Measurements from ENCODE around the gene PBX3. TPM values are rescaled to one million over a fixed set of nuclear protein-coding genes. Genes with fewer than 3 reads are reported as not detected.
A peak's percentile ranks its signal among the peaks of the same experiment; 100 is the strongest.

PBX3 gene
- total RNA-seq (100 to 1,000 TPM in 5 of 7 donors, 10 to 100 TPM in 2; 81.5 to 199 (median 149) TPM), polyA plus RNA-seq (10 to 100 TPM; 52.6 to 72.8 TPM)
- long read RNA-seq, donor 1, transcript PBX3-207 (9 exons, 2,789 nt) = minor isoform, 9 of 202 reads
- long read RNA-seq, donor 1, transcript PBX3-205 (7 exons, 950 nt) = minor isoform, 15 of 202 reads
- long read RNA-seq, donor 1, transcript PBX3-201 (8 exons, 2,755 nt) = major isoform, 59 of 202 reads
- long read RNA-seq, donor 1, transcript PBX3-204 (9 exons, 2,775 nt) = minor isoform, 35 of 202 reads
- long read RNA-seq, donor 1, partial matches to known transcripts = 50 of 202 reads
- long read RNA-seq, donor 1, other reads (novel, unspliced or antisense) = 28 of 202 reads
- long read RNA-seq, donor 2, partial matches to known transcripts = 16 of 21 reads
- long read RNA-seq, donor 2, other reads (novel, unspliced or antisense) = 0 of 21 reads
- long read RNA-seq, donor 3, transcript PBX3-204 (9 exons, 2,775 nt) = minor isoform, 97 of 322 reads
- long read RNA-seq, donor 3, transcript PBX3-202 (8 exons, 1,130 nt) = minor isoform, 22 of 322 reads
- long read RNA-seq, donor 3, transcript PBX3-205 (7 exons, 950 nt) = minor isoform, 36 of 322 reads
- long read RNA-seq, donor 3, transcript PBX3-201 (8 exons, 2,755 nt) = major isoform, 129 of 322 reads
- long read RNA-seq, donor 3, partial matches to known transcripts = 15 of 322 reads
- long read RNA-seq, donor 3, other reads (novel, unspliced or antisense) = 21 of 322 reads

DNA sequence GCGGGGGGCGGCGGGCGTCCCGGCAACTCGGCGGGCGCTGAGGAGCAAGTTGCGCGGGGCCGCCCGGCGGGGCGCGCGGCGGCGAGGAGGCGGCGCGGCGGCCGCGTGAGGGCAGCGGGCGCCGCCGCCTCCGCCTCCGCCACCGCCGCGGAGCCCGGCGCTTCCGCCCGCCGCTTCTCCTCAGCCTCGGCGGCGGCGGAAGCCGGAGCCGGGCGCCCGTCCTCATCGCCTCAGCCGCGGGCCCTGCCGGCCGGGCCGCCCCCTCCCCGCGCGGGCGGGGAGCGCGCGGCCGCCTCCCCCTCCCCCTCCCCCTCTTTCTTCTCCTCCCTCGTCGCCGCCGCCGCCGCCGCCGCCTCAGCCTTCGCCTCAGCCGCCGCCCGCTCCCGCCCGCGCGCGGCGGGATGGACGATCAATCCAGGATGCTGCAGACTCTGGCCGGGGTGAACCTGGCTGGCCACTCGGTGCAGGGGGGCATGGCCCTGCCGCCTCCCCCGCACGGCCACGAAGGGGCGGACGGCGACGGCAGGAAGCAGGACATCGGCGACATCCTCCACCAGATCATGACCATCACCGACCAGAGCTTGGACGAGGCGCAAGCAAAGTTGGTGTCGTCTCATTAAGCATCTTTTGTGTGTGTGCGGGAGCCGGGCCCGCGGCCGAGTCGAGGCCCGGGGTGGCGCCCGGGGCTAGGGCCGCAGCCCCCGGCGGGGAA is at the start of gene PBX3:
Gene PBX3 (plus strand): TSS at position 321 of the 712 bp plus-strand sequence.
- no peaks in the 10 kb centered on the region for H3K27me3 ChIP-seq
- H3K9me3 ChIP-seq = no peaks in the 10 kb centered on the region
- WGBS, 3 donors = 0 to 1% (median 1%) methylated on average over 28 to 107 of the region's 107 CpGs
- peak within 1 kb of the TSS; percentile 77 for H3K4me3 ChIP-seq
- no peaks in the 10 kb centered on the region for H3K36me3 ChIP-seq
- intact Hi-C loops (cut with DNase I) = loop anchor here in 2 of 4 donors (5.0 to 10.0 kb wide), 4 partner anchors 140 to 478 kb away; no protein-coding TSS in a partner anchor
- peak; percentile 16 for TF ChIP-seq POLR2A (IDR thresholded peaks at IDR 0.05)
- TF ChIP-seq, protein P1, sequence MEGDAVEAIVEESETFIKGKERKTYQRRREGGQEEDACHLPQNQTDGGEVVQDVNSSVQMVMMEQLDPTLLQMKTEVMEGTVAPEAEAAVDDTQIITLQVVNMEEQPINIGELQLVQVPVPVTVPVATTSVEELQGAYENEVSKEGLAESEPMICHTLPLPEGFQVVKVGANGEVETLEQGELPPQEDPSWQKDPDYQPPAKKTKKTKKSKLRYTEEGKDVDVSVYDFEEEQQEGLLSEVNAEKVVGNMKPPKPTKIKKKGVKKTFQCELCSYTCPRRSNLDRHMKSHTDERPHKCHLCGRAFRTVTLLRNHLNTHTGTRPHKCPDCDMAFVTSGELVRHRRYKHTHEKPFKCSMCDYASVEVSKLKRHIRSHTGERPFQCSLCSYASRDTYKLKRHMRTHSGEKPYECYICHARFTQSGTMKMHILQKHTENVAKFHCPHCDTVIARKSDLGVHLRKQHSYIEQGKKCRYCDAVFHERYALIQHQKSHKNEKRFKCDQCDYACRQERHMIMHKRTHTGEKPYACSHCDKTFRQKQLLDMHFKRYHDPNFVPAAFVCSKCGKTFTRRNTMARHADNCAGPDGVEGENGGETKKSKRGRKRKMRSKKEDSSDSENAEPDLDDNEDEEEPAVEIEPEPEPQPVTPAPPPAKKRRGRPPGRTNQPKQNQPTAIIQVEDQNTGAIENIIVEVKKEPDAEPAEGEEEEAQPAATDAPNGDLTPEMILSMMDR (IDR thresholded peaks at IDR 0.05) = no peak
- no peak for TF ChIP-seq EP300 (IDR thresholded peaks at IDR 0.05)
- H3K27ac ChIP-seq = peak within 1 kb of the TSS; percentile 87 to 90
- peak; percentile 63 to 81 (median 75) for DNase-seq
- H3K4me1 ChIP-seq (ENCODE audit: insufficient read depth) = no peaks in the 10 kb centered on the region

DNA sequence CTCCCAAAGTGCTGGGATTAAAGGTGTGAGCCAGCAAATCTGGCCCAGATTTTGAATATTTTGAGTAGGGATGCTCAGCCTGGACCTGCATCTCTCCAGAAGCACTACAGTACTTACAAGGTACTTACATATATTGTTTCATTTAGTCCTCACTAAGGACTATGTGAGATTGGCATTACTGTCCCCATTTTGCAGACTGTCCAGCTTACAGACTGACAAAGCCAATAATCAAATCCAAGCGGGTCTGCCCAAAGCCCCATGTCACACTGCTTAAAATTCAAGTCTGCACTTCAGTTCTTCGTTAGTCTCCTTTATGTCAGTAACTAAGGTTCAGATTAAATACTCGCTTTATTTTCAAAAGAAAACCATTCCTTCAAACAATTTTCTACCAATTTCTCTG is 47.3 kb upstream of the PBX3 start:
- 96 to 99% (median 99%) methylated on average over 3 of the region's 3 CpGs for WGBS, 3 donors

GRCh38 chr9:125700791-125701190 is 46.4 kb upstream of the PBX3 start:
- H3K9me3 ChIP-seq = no peaks in the 10 kb centered on the region
- H3K27ac ChIP-seq = no peak overlapping the region
- no peak for DNase-seq
- 83 to 89% (median 87%) methylated on average over 2 of the region's 2 CpGs for WGBS, 3 donors
- no peak for TF ChIP-seq EP300 (IDR thresholded peaks at IDR 0.05)
- no peak overlapping the region for H3K4me3 ChIP-seq
- peaks cover under 1% of the 10 kb centered on the region for H3K4me1 ChIP-seq (ENCODE audit: insufficient read depth)
- H3K36me3 ChIP-seq = no peaks in the 10 kb centered on the region
- no peaks in the 10 kb centered on the region for H3K27me3 ChIP-seq
- intact Hi-C loops (cut with DNase I) = no loop called here

More for the DNA sequence above, 47.3 kb upstream of the PBX3 start:
- TF ChIP-seq, protein P1 (IDR thresholded peaks at IDR 0.05) = no peak
- TF ChIP-seq POLR2A (IDR thresholded peaks at IDR 0.05) = no peak
- TF ChIP-seq EP300 (IDR thresholded peaks at IDR 0.05) = no peak
- no peak for DNase-seq
- H3K9me3 ChIP-seq = no peaks in the 10 kb centered on the region
- no peaks in the 10 kb centered on the region for H3K36me3 ChIP-seq
- no peak overlapping the region for H3K4me3 ChIP-seq
- H3K27me3 ChIP-seq = no peaks in the 10 kb centered on the region
- intact Hi-C loops (cut with DNase I) = no loop called here
- no peak overlapping the region for H3K27ac ChIP-seq
- H3K4me1 ChIP-seq (ENCODE audit: insufficient read depth) = peaks cover 1% of the 10 kb centered on the region

- no peaks in the 10 kb centered on the region for H3K9me3 ChIP-seq
- no peak overlapping the region for H3K4me3 ChIP-seq
- peaks cover 6% of the 10 kb centered on the region for H3K4me1 ChIP-seq (ENCODE audit: insufficient read depth)
- no peaks in the 10 kb centered on the region for H3K27me3 ChIP-seq
- intact Hi-C loops (cut with DNase I) = no loop called here
- WGBS, 3 donors = 93 to 96% (median 93%) methylated on average over 6 of the region's 6 CpGs
- no peaks in the 10 kb centered on the region for H3K36me3 ChIP-seq
- TF ChIP-seq, protein P1 (IDR thresholded peaks at IDR 0.05) = no peak
- no peak for TF ChIP-seq EP300 (IDR thresholded peaks at IDR 0.05)
- TF ChIP-seq POLR2A (IDR thresholded peaks at IDR 0.05) = no peak
- no peak for DNase-seq
- no peak overlapping the region for H3K27ac ChIP-seq
These were observed 45.8 kb upstream of the PBX3 start for GRCh38 chr9:125701351-125701750.

Data from ovary (tissue), 10 donors.